Measurements from ENCODE around the gene SDF4. TPM values are rescaled to one million over a fixed set of nuclear protein-coding genes. Genes with fewer than 3 reads are reported as not detected.
A peak's percentile ranks its signal among the peaks of the same experiment; 100 is the strongest.

SDF4 gene
- total and polyA plus RNA-seq, 2 of the 8 experiments (the other 6 are each of a cell fraction or from before 2014, with no cell fraction given), result 45.5 to 75.6 TPM

DNA sequence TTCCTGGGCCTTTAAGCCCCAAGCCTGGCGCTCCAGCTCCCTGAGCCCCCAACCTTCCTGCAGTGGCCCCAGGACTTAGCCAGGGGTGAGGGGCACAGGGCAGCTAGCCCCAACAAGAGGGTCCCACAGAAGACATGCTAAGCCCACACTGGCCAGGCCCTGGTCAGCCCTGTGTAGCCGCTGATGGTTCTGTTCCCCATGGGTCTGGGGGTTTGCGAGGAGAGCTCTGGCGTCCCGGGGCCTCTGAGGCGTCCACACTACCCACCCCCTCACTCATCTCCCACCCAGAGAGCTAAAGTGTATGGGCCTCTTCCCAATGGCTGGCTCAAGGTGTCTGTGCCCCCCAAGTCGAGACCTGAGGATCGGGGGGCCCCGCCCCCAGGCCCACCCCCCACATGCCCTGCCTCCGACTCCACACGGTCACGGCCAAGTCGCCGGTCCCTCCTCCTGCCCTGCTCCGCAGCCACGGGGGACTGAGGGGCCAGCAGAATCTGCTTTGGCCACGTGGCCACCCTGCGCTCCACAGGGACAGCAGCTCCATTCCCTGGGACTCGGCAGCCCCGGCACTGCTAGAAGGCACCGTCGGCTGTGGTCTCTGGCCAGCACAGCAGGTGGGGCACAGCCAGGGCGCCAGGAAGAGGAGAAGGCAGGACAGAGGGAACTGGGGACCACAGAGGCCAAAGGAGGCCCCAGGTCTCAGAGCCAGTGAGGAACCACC is 33.2 kb downstream of the SDF4 start:
- Histone ChIP-seq H3K18ac (ENCODE audit: extremely low read depth, low read length) (no peak overlapping the region), H3K27me3 (replicated peaks in 1 of 4; ENCODE audit: control insufficient read depth in 3 of 4, extremely low read depth in 1 of 4, insufficient read depth in 3 of 4, low read length in 3 of 4) (peaks cover 0 to 3% (median 3%) of the 10 kb centered on the region in 4 experiments; a peak in 4 of 7 replicates), H3K23ac (ENCODE audit: insufficient read length) (no peak overlapping the region), H4K20me1 (replicated peaks in 1 of 2; ENCODE audit: control insufficient read depth in 1 of 2, insufficient read depth in 2 of 2, low read length in 2 of 2) (no peaks in the 10 kb centered on the region), H3K27ac (ENCODE audit: low read depth, low read length) (no peak overlapping the region), H3K36me3 (ENCODE audit: control insufficient read depth in 2 of 4, insufficient read depth in 4 of 4, low read length in 3 of 4) (no peaks in the 10 kb centered on the region), H2BK5ac (ENCODE audit: low read depth, low read length) (no peak overlapping the region), H2BK12ac (ENCODE audit: low read depth, low read length) (peak overlapping the region; percentile 39; the same call in 1 of the 2 replicates), H4K8ac (ENCODE audit: extremely low read depth, insufficient read depth, low read length) (peak overlapping the region; percentile 79; the same call in 1 of the 2 replicates), H3K9ac (replicated peaks in 1 of 4; ENCODE audit: extremely low read depth in 1 of 4, low read depth in 3 of 4, low read length in 3 of 4) (no peak overlapping the region), H3K23me2 (ENCODE audit: low read depth, low read length) (no peaks in the 10 kb centered on the region; the same call in 1 of the 2 replicates), H3K4ac (replicated peaks; ENCODE audit: insufficient read length, low read depth, low read length) (no peak overlapping the region), H4K91ac (replicated peaks; ENCODE audit: insufficient read length, low read length) (no peak overlapping the region), H2BK120ac (replicated peaks; ENCODE audit: low read depth, low read length) (no peak overlapping the region), H3K79me2 (ENCODE audit: control insufficient read depth in 1 of 2, insufficient read depth in 2 of 2, low read length in 2 of 2) (no peaks in the 10 kb centered on the region), H3K4me1 (replicated peaks in 1 of 4; ENCODE audit: control insufficient read depth in 3 of 4, insufficient read depth in 4 of 4, low read length in 3 of 4) (peaks cover 0 to 4% (median under 1%) of the 10 kb centered on the region in 4 experiments; a peak in 4 of 7 replicates), H2BK15ac (ENCODE audit: low read length) (no peak overlapping the region), H3K56ac (replicated peaks; ENCODE audit: insufficient read length, low read depth, low read length) (no peak overlapping the region), H3K9me3 (ENCODE audit: insufficient read depth in 2 of 2, low read depth in 1 of 2, low read length in 1 of 2) (no peaks in the 10 kb centered on the region; a peak in 2 of 4 replicates), H2AK5ac (ENCODE audit: low read depth, low read length) (no peak overlapping the region), H3K4me3 (ENCODE audit: extremely low read depth in 1 of 4, insufficient read depth in 2 of 4, low read depth in 3 of 4, low read length in 4 of 4) (no peak overlapping the region), H4K5ac (ENCODE audit: insufficient read length, low read depth, low read length) (no peak overlapping the region), H2AFZ (ENCODE audit: low read length) (no peak overlapping the region), H3K4me2 (ENCODE audit: insufficient read depth in 1 of 2, low read depth in 2 of 2, low read length in 2 of 2) (no peak overlapping the region), H3K79me1 (ENCODE audit: low read depth, low read length) (no peaks in the 10 kb centered on the region), H2BK20ac (ENCODE audit: low read length) (no peak overlapping the region), H3K14ac (ENCODE audit: insufficient read length) (no peak overlapping the region)
- no peak for FAIRE-seq
- POLR2A ChIA-PET (ENCODE audit: partially characterized antibody), result interaction anchor here (0.8 kb wide), 1 partner anchor 31 kb away, joined by 3 read pairs; no protein-coding TSS in a partner anchor
- DNase-seq (ENCODE audit: low read depth in 1 of 2, low spot score in 2 of 2), result peak in 1 of 2 experiments; percentile 44
- 91% methylated on average over 17 of the region's 23 CpGs; no CpG with 5 or more reads in 1 of the 2 experiments for WGBS, 2 experiments (ENCODE audit: extremely low coverage in 1 of 2, insufficient coverage in 1 of 2, insufficient read length in 1 of 2, insufficient replicate concordance in 2 of 2, low coverage in 1 of 2, low lambda C conversion rate in 2 of 2, missing lambda C conversion rate in 1 of 2)
- CTCF ChIA-PET (ENCODE audit: partially characterized antibody), result interaction anchor here (0.6 to 1.2 kb wide), 5 partner anchors 45 to 281 kb away, joined by 3 to 7 read pairs (median 4); no protein-coding TSS in a partner anchor
- TF ChIP-seq MAFK (IDR thresholded peaks at IDR 0.05; ENCODE audit: low read depth, low read length) (no peak), RXRA (IDR thresholded peaks at IDR 0.05; ENCODE audit: insufficient read depth, low read depth, low read length) (no peak), CBX5 (IDR thresholded peaks at IDR 0.05; ENCODE audit: low read depth, low read length) (no peak), CREB1 (IDR thresholded peaks at IDR 0.05) (no peak), CBX8 (IDR thresholded peaks at IDR 0.05; ENCODE audit: borderline replicate concordance, low read depth, low read length) (no peak)

Data from H1 (cell line).